OCI-LY1 (cell line): Measurements from ENCODE around the gene HSD11B1L.

Source experiments
- H2AFZ ChIP-seq: fragments of 200-600 bp; sonication (generic), shearing (Covaris generic); 2 replicates; pipeline ENCODE4 v1.6.0; 2014; ENCODE audit warnings: antibody characterized with exemption, mild to moderate bottlenecking, low read length
- H3F3A ChIP-seq: fragments of 200-600 bp; sonication (generic), shearing (Covaris generic); 2 replicates; pipeline ENCODE4 v1.6.0; 2014; ENCODE audit warnings: mild to moderate bottlenecking, antibody characterized with exemption, low read length, moderate library complexity; ENCODE audit not compliant: insufficient read depth
- H3K27ac ChIP-seq: fragments of 200-600 bp; sonication (generic); 2 replicates; pipeline ENCODE4 v1.5.1; 2014; ENCODE audit warnings: low read length, mixed run types, mild to moderate bottlenecking, low read depth; ENCODE audit not compliant: poor library complexity, severe bottlenecking
- H3K27me3 ChIP-seq: fragments of 200-600 bp; sonication (generic); 2 replicates; pipeline ENCODE4 v1.6.0; 2014; ENCODE audit warnings: antibody characterized with exemption, mild to moderate bottlenecking, low read length, moderate library complexity; ENCODE audit not compliant: insufficient read depth
- H3K36me3 ChIP-seq: fragments of 200-600 bp; sonication (generic); 2 replicates; pipeline ENCODE4 v1.6.1; 2014; ENCODE audit warnings: mild to moderate bottlenecking, antibody characterized with exemption, low read length, moderate library complexity, mixed read lengths; ENCODE audit not compliant: insufficient read depth
- H3K4me1 ChIP-seq: fragments of 200-600 bp; sonication (generic); 2 replicates; pipeline ENCODE4 v1.5.1; 2014; ENCODE audit warnings: mild to moderate bottlenecking, low read length, moderate library complexity; ENCODE audit not compliant: insufficient read depth, severe bottlenecking
- H3K4me2 ChIP-seq: fragments of 200-600 bp; sonication (generic), shearing (Covaris generic); 2 replicates; pipeline ENCODE4 v1.6.1; 2014; ENCODE audit warnings: low read length
- H3K4me3 ChIP-seq: fragments of 200-600 bp; sonication (generic); 2 replicates; pipeline ENCODE4 v1.5.1; 2014; ENCODE audit warnings: low read length, low read depth, mild to moderate bottlenecking, mixed read lengths; ENCODE audit not compliant: poor library complexity, severe bottlenecking
- H3K79me2 ChIP-seq: fragments of 200-600 bp; shearing (Covaris generic); 2 replicates; pipeline ENCODE4 v1.6.1; 2016; ENCODE audit warnings: mixed run types, low read length, mixed read lengths; ENCODE audit not compliant: insufficient read depth
- H3K9ac ChIP-seq: fragments of 200-600 bp; sonication (generic), shearing (Covaris generic); 2 replicates; pipeline ENCODE4 v1.6.1; 2014; ENCODE audit warnings: mild to moderate bottlenecking, low read length, mixed read lengths
- H3K9me2 ChIP-seq: fragments of 200-600 bp; sonication (generic), shearing (Covaris generic); 2 replicates; pipeline ENCODE4 v1.6.1; 2014; ENCODE audit warnings: low read depth, mild to moderate bottlenecking, low read length, mixed read lengths
- H3K9me3 ChIP-seq: fragments of 200-600 bp; shearing (Covaris generic); 2 replicates; pipeline ENCODE4 v1.6.1; 2014; ENCODE audit warnings: low read length, mixed read lengths
- H4K20me1 ChIP-seq: fragments of 200-600 bp; sonication (generic), shearing (Covaris generic); 2 replicates; pipeline ENCODE4 v1.6.0; 2016; ENCODE audit warnings: mild to moderate bottlenecking, low read length; ENCODE audit not compliant: insufficient read depth
- EZH2 ChIP-seq: fragments of 200-600 bp; sonication (generic), shearing (Covaris generic); IDR thresholded peaks from 2 replicates; pipeline ENCODE4 v1.8.0; 2017; ENCODE audit warnings: borderline replicate concordance, mixed run types, mild to moderate bottlenecking, antibody characterized with exemption, low read length, moderate library complexity, mixed read lengths
- TF ChIP-seq, protein P1 (sequence below): fragments of 200-600 bp; sonication (generic), shearing (Covaris generic); IDR thresholded peaks from 2 replicates; pipeline ENCODE4 v1.5.1; 2017; ENCODE audit warnings: mild to moderate bottlenecking, antibody characterized with exemption, low read length, moderate library complexity, mixed read lengths

HSD11B1L gene

DNA sequence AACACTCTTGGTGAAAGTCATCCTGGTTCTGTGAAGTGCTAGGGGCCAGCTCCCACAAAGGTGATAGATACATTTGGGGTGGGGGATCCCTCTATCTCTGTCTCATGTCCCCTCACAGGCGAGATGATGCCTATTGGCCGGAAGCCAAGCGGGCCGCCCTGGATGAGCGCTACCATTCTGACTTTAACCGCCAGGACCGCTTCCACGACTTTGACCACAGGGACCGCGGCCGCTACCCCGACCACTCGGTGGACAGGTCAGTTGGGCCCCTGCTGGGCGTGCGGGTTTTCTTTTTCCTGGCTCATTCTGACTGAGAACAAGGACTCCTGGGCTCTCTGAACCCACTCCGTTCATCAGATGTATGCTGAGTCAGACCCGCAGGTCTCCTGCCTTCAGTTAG, 16.9 kb upstream of the HSD11B1L start:
- Histone ChIP-seq H3K9me2 (no peaks in the 10 kb centered on the region), H3K27ac (no peak overlapping the region), H3K9me3 (no peaks in the 10 kb centered on the region), H3K27me3 (no peaks in the 10 kb centered on the region), H3K79me2 (no peaks in the 10 kb centered on the region), H3K4me1 (no peaks in the 10 kb centered on the region), H4K20me1 (no peaks in the 10 kb centered on the region), H3K9ac (no peak overlapping the region), H3F3A (no peaks in the 10 kb centered on the region), H3K4me2 (no peak overlapping the region), H3K36me3 (peaks cover 94% of the 10 kb centered on the region), H2AFZ (no peak overlapping the region), H3K4me3 (no peak overlapping the region)
- no peak for TF ChIP-seq EZH2
- TF ChIP-seq, protein P1, sequence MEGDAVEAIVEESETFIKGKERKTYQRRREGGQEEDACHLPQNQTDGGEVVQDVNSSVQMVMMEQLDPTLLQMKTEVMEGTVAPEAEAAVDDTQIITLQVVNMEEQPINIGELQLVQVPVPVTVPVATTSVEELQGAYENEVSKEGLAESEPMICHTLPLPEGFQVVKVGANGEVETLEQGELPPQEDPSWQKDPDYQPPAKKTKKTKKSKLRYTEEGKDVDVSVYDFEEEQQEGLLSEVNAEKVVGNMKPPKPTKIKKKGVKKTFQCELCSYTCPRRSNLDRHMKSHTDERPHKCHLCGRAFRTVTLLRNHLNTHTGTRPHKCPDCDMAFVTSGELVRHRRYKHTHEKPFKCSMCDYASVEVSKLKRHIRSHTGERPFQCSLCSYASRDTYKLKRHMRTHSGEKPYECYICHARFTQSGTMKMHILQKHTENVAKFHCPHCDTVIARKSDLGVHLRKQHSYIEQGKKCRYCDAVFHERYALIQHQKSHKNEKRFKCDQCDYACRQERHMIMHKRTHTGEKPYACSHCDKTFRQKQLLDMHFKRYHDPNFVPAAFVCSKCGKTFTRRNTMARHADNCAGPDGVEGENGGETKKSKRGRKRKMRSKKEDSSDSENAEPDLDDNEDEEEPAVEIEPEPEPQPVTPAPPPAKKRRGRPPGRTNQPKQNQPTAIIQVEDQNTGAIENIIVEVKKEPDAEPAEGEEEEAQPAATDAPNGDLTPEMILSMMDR = no peak

DNA sequence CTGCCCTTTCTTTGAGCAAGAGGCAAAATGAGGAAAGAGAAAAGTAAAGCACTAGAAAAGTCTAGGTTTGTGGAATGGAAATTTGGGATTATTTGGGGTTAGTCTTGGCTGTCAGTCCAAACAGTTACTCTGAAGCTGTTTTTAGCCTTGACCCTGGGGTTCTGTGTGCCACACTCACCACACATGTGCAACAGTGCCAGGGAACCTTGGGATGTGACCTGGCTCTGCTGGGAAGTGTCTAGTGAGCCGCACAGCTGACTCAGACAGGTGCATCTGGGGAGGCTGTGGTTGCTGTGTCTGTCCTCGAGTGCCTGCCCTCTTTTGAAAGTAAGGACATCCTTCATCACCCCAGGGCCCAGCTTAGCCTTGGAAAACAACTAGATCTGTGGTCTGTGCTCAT, 16.3 kb upstream of the HSD11B1L start:
- H3K36me3 ChIP-seq = peaks cover 94% of the 10 kb centered on the region

DNA sequence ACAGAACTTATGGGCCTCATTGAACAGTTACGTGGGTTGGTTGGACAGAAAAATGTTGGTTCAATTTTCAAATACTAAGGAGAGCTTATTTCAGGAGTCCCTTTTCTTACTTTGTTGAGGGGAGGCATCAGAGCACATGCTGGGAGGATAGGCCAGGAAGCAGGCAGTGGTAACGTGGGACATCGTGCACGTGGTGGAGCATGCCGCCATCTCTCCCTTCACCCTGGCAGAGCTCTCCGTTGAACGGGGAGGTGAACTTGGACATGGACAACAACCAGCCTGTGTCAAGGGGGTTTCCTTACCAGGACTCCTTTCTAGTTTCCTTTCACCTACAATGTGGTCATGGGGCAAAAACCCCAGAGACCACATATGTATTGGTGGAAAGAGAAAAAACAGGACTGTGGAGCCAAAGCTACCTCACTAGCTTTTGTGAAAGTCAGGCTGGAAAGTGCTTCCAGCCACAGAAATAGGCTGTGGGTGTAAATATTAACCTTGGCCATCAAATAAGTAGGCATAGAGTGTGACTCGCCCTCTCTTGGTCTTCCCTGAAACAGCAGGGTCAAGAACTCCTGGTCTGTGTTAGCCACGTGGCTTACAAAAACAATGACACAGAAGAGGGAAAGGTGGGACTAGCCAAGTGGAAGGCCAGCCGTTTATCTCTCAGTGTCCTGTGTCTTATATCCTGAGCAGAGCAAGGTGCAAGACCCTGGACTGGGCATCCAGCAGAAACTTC, 14.9 kb upstream of the HSD11B1L start:
- Histone ChIP-seq H3K9ac (no peak overlapping the region), H2AFZ (no peak overlapping the region), H3F3A (no peaks in the 10 kb centered on the region), H3K9me3 (no peaks in the 10 kb centered on the region), H3K4me1 (peaks cover 4% of the 10 kb centered on the region), H4K20me1 (no peaks in the 10 kb centered on the region), H3K4me3 (no peak overlapping the region), H3K36me3 (peaks cover 91% of the 10 kb centered on the region), H3K4me2 (no peak overlapping the region), H3K79me2 (no peaks in the 10 kb centered on the region), H3K27ac (no peak overlapping the region), H3K27me3 (no peaks in the 10 kb centered on the region), H3K9me2 (no peaks in the 10 kb centered on the region)
- no peak for TF ChIP-seq EZH2
- TF ChIP-seq, protein P1 = no peak; the same call in 1 of the 2 replicates

More for the DNA sequence above, 16.3 kb upstream of the HSD11B1L start:
- no peaks in the 10 kb centered on the region for H3K9me2 ChIP-seq
- no peak overlapping the region for H3K27ac ChIP-seq
- no peak overlapping the region for H3K4me3 ChIP-seq
- TF ChIP-seq EZH2 = no peak
- TF ChIP-seq, protein P1 = no peak
- no peak overlapping the region for H2AFZ ChIP-seq
- no peaks in the 10 kb centered on the region for H3F3A ChIP-seq
- H3K79me2 ChIP-seq = no peaks in the 10 kb centered on the region
- no peak overlapping the region for H3K4me2 ChIP-seq
- H3K27me3 ChIP-seq = no peaks in the 10 kb centered on the region
- no peaks in the 10 kb centered on the region for H3K4me1 ChIP-seq
- no peak overlapping the region for H3K9ac ChIP-seq
- no peaks in the 10 kb centered on the region for H3K9me3 ChIP-seq
- no peaks in the 10 kb centered on the region for H4K20me1 ChIP-seq
